IMR-90 (cell line): Measurements from ENCODE around the gene TRPM1. TPM values are rescaled to one million over a fixed set of nuclear protein-coding genes. Genes with fewer than 3 reads are reported as not detected.
A peak's percentile ranks its signal among the peaks of the same experiment; 100 is the strongest.

Experiments
- ATAC-seq: fragments of 200-7000 bp; cut with Tn5 transposase; 2 replicates; pipeline ENCODE4 v1.9.1; 2020; ENCODE audit warnings: low read depth, mild to moderate bottlenecking, moderate library complexity
- BruUV-seq: library from RNA; stranded (reverse); fragments of 400-500 nt; replicated peaks from 2 replicates; lab custom pipeline; 2021; lab: Mats Ljungman, UMichigan
- CTCF ChIA-PET: fragments of 300-600 bp; formaldehyde crosslinking; extraction: SDS; loops from one replicate; lab custom pipeline; 2021; ENCODE audit warnings: antibody characterized with exemption; lab: Yijun Ruan, JAX
- POLR2A ChIA-PET: fragments of 300-600 bp; sonication (Branson Sonifier 250); formaldehyde crosslinking; loops from one replicate; lab custom pipeline; 2022; ENCODE audit warnings: antibody characterized with exemption; ENCODE audit not compliant: unreplicated experiment; lab: Charles Lee
- DNase-seq: peaks from one replicate; pipeline ENCODE4 v3.0.0; 2013
- H2AFZ ChIP-seq: replicated peaks from 2 replicates; pipeline ENCODE3; 2013; ENCODE audit warnings: low read length, mild to moderate bottlenecking; ENCODE audit not compliant: poor library complexity
- H2AK5ac ChIP-seq: 2 replicates; pipeline ENCODE4 v1.6.1; 2013; ENCODE audit warnings: low read depth, low read length, inconsistent platforms
- H2AK9ac ChIP-seq: replicated peaks from 2 replicates; pipeline ENCODE3; 2013; ENCODE audit warnings: mild to moderate bottlenecking, low read depth, low read length, moderate library complexity; ENCODE audit not compliant: poor library complexity
- H2BK120ac ChIP-seq: 2 replicates; pipeline ENCODE4 v1.6.1; 2013; ENCODE audit warnings: low read depth, low read length, inconsistent platforms
- H2BK15ac ChIP-seq: 3 replicates; pipeline ENCODE4 v1.6.1; 2013; ENCODE audit warnings: low read depth, low read length, inconsistent platforms
- H2BK20ac ChIP-seq: 2 replicates; pipeline ENCODE4 v1.6.1; 2013; ENCODE audit warnings: low read depth, mild to moderate bottlenecking, inconsistent platforms, low read length, moderate library complexity
- H2BK5ac ChIP-seq: 2 replicates; pipeline ENCODE4 v1.6.1; 2013; ENCODE audit warnings: mild to moderate bottlenecking, low read depth, low read length, inconsistent platforms; ENCODE audit not compliant: poor library complexity, severe bottlenecking
- H3K14ac ChIP-seq: replicated peaks from 2 replicates; pipeline ENCODE4 v1.6.1; 2013; ENCODE audit warnings: low read depth, low read length, inconsistent platforms
- H3K18ac ChIP-seq: 2 replicates; pipeline ENCODE4 v1.6.1; 2013; ENCODE audit warnings: low read depth, low read length, control low read depth
- H3K23ac ChIP-seq: 2 replicates; pipeline ENCODE4 v1.6.1; 2013; ENCODE audit warnings: low read depth, low read length, inconsistent platforms
- H3K27ac ChIP-seq: 2 replicates; pipeline ENCODE4 v1.5.1; 2013; ENCODE audit warnings: mild to moderate bottlenecking, control low read depth, low read length; ENCODE audit not compliant: insufficient read depth
- H3K27me3 ChIP-seq: 2 replicates; pipeline ENCODE4 v1.6.1; 2013; ENCODE audit warnings: low read length; ENCODE audit not compliant: control insufficient read depth, insufficient read depth
- H3K36me3 ChIP-seq: 2 replicates; pipeline ENCODE4 v1.6.1; 2013; ENCODE audit warnings: low read length, mixed read lengths; ENCODE audit not compliant: control insufficient read depth, insufficient read depth
- H3K4ac ChIP-seq: 2 replicates; pipeline ENCODE4 v1.6.1; 2013; ENCODE audit warnings: low read depth, low read length, inconsistent platforms
- H3K4me1 ChIP-seq: 2 replicates; pipeline ENCODE4 v1.6.1; 2013; ENCODE audit warnings: low read length, mixed read lengths; ENCODE audit not compliant: control insufficient read depth, insufficient read depth
- H3K4me2 ChIP-seq: 2 replicates; pipeline ENCODE4 v1.6.1; 2013; ENCODE audit warnings: low read depth, mild to moderate bottlenecking, control low read depth, low read length, moderate library complexity
- H3K4me3 ChIP-seq: 2 replicates; pipeline ENCODE4 v1.5.1; 2013; ENCODE audit warnings: low read depth, mild to moderate bottlenecking, control low read depth, low read length, moderate library complexity; ENCODE audit not compliant: insufficient read depth
- H3K56ac ChIP-seq: 2 replicates; pipeline ENCODE4 v1.6.1; 2013; ENCODE audit warnings: low read length, inconsistent platforms; ENCODE audit not compliant: insufficient read depth; ENCODE audit errors: extremely low read depth
- H3K79me1 ChIP-seq, 2 experiments: 2 replicates each; pipeline ENCODE4 v1.6.1; 2013; ENCODE audit warnings: low read length in 2 of 2, inconsistent platforms in 1 of 2, low read depth in 1 of 2
- H3K9ac ChIP-seq: 2 replicates; pipeline ENCODE4 v1.6.1; 2013; ENCODE audit warnings: low read depth, low read length, control low read depth
- H3K9me1 ChIP-seq: 2 replicates; pipeline ENCODE4 v1.6.1; 2013; ENCODE audit warnings: low read length, inconsistent platforms; ENCODE audit not compliant: insufficient read depth
- H3K9me3 ChIP-seq: 2 replicates; pipeline ENCODE4 v1.6.1; 2013; ENCODE audit warnings: low read length; ENCODE audit not compliant: control insufficient read depth, insufficient read depth
- H4K20me1 ChIP-seq: 2 replicates; pipeline ENCODE4 v1.6.1; 2013; ENCODE audit warnings: low read length, inconsistent platforms; ENCODE audit not compliant: insufficient read depth
- H4K5ac ChIP-seq: 2 replicates; pipeline ENCODE4 v1.6.1; 2013; ENCODE audit warnings: mild to moderate bottlenecking, low read depth, low read length, control low read depth
- H4K8ac ChIP-seq, 2 experiments: 2 replicates each; pipeline ENCODE4 v1.6.1; 2013; ENCODE audit warnings: low read depth in 2 of 2, low read length in 2 of 2, control low read depth in 1 of 2, inconsistent platforms in 1 of 2
- H4K91ac ChIP-seq: 2 replicates; pipeline ENCODE4 v1.6.1; 2013; ENCODE audit warnings: low read depth, low read length, inconsistent platforms; ENCODE audit not compliant: insufficient read depth
- CEBPB ChIP-seq: IDR thresholded peaks from 2 replicates; pipeline ENCODE4 v1.6.1; 2012; ENCODE audit warnings: low read depth, low read length, improper control_type of control experiment
- CHD1 ChIP-seq: IDR thresholded peaks from 2 replicates; pipeline ENCODE4 v1.6.1; 2012; ENCODE audit warnings: low read depth, low read length, improper control_type of control experiment
- CTCF ChIP-seq: conservative IDR thresholded peaks from 2 replicates; pipeline ENCODE4 v1.5.1; 2012; ENCODE audit warnings: mild to moderate bottlenecking, low read depth, low read length, improper control_type of control experiment
- FOS ChIP-seq: fragments of 150-350 bp; IDR thresholded peaks from 2 replicates; pipeline ENCODE4 v1.6.1; 2016; ENCODE audit warnings: low read depth, low read length
- MAFK ChIP-seq: IDR thresholded peaks from 2 replicates; pipeline ENCODE4 v1.6.1; 2012; ENCODE audit warnings: low read depth, low read length, improper control_type of control experiment
- MAZ ChIP-seq: IDR thresholded peaks from 2 replicates; pipeline ENCODE4 v1.6.1; 2012; ENCODE audit warnings: low read depth, mild to moderate bottlenecking, low read length, improper control_type of control experiment, moderate library complexity, borderline replicate concordance
- NFE2L2 ChIP-seq: fragments of 150-350 bp; IDR thresholded peaks from 2 replicates; pipeline ENCODE4 v1.6.1; 2016; ENCODE audit warnings: low read depth, mild to moderate bottlenecking, low read length
- POLR2A ChIP-seq: IDR thresholded peaks from 2 replicates; pipeline ENCODE4 v1.6.1; 2012; ENCODE audit warnings: mild to moderate bottlenecking, low read depth, low read length
- RAD21 ChIP-seq: IDR thresholded peaks from 2 replicates; pipeline ENCODE4 v1.6.1; 2012; ENCODE audit warnings: low read length, improper control_type of control experiment
- RCOR1 ChIP-seq: IDR thresholded peaks from 2 replicates; pipeline ENCODE4 v1.6.1; 2012; ENCODE audit warnings: mild to moderate bottlenecking, low read length, improper control_type of control experiment; ENCODE audit not compliant: insufficient replicate concordance
- SMC3 ChIP-seq: fragments of 150-350 bp; IDR thresholded peaks from 2 replicates; pipeline ENCODE4 v1.6.1; 2016; ENCODE audit warnings: low read depth, mild to moderate bottlenecking, antibody characterized with exemption, low read length, moderate library complexity
- WGBS, 2 experiments: methylation state at CpG; one replicate each; pipeline versions ENCODE4 v1.1.5 to v1.1.7; 2013; ENCODE audit warnings: missing lambda C conversion rate in 2 of 2; ENCODE audit not compliant: insufficient read length in 1 of 2; ENCODE audit errors: extremely low coverage in 2 of 2; 5-methylcytosine and 5-hydroxymethylcytosine counted together
- dilution Hi-C: fragments of 300-500 bp; cut with HindIII; formaldehyde crosslinking; loops from one replicate; pipeline ENCODE4 v1.14.3; 2018; ENCODE audit warnings: low sequenced_read_pairs; ENCODE audit not compliant: unreplicated experiment
- in situ Hi-C: fragments of 300-500 bp; cut with MboI; formaldehyde crosslinking; loops from 3 replicates; pipeline ENCODE4 v1.14.3; 2019; ENCODE audit warnings: low sequenced_read_pairs, inconsistent platforms, mixed read lengths
- intact Hi-C: fragments of 100-400 bp; cut with micrococcal nuclease; formaldehyde crosslinking; loops from 2 replicates; pipeline ENCODE4 v1.10.0; 2022
- polyA plus RNA-seq, 3 experiments: library from polyadenylated mRNA; depleted of rRNA; stranded (reverse); fragments of >200 nt; gene quantifications; 2 replicates each; pipeline ENCODE4 v1.2.3, GENCODE V29; 2012; ENCODE audit warnings: low replicate concordance in 1 of 3
- total RNA-seq: library from RNA; depleted of rRNA; stranded (reverse); fragments of >200 nt; gene quantifications from 2 replicates; pipeline ENCODE4 v1.2.3, GENCODE V29; 2012
- TF ChIP-seq, protein P1 (sequence below): fragments of 150-350 bp; IDR thresholded peaks from 2 replicates; pipeline ENCODE4 v1.6.1; 2016; ENCODE audit warnings: low read depth, mild to moderate bottlenecking, low read length, moderate library complexity, borderline replicate concordance
- TF ChIP-seq, protein P2 (sequence below): fragments of 150-350 bp; IDR thresholded peaks from 2 replicates; pipeline ENCODE4 v1.6.1; 2017; ENCODE audit warnings: mild to moderate bottlenecking, antibody characterized with exemption, low read length, low read depth

Gene TRPM1
- total and polyA plus RNA-seq, 2 of the 4 experiments (the other 2 are of a cell fraction), result not detected

DNA sequence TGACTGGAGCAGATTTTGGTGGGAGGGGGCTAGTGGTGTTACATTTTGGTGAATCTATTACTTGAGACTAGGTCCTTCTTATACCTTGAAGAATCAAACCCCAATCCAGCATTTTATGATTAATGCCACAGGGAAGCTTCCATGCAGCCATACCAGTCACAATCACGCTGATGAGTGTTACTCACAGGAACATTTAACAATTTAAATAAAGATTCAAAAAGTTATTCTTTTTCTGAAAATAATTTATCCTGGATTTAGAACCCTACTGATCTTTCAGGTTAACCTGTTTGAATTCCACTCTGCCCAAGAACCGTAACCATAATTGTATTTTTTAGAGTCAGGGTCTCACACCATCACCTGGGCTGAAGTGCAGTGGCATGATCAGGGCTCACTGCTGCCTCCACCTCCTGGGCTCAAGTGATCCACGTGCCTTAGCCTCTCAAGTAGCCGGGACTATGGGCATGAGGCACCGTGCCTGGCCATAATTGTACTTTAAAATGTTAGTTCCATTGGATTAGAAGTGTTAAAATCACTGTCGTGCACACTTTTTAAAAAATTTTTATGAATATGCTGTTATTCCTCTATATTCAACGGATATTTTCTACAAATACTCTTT lies 109.2 kb downstream of the TRPM1 start:
- Histone ChIP-seq H2AFZ (peak overlapping the region; percentile 95), H3K14ac (peak overlapping the region; percentile 80), H3K9me1 (peaks cover 3% of the 10 kb centered on the region; the same call in 1 of the 2 replicates), H3K23ac (0 out of 2 replicates have a peak overlapping the region, but pooled peaks have one; percentile 28), H3K4me2 (peak overlapping the region; percentile 97), H4K5ac (peak overlapping the region; percentile 98), H2BK20ac (no peak overlapping the region), H2BK15ac (no peak overlapping the region; the same call in 2 of the 3 replicates), H2AK5ac (peak overlapping the region; percentile 41; the same call in 1 of the 2 replicates), H4K91ac (peak overlapping the region; percentile 69), H3K36me3 (no peaks in the 10 kb centered on the region), H3K79me1 (peaks cover 21 to 25% of the 10 kb centered on the region in 2 experiments), H3K27me3 (no peaks in the 10 kb centered on the region), H3K4me1 (peaks cover 2% of the 10 kb centered on the region; the same call in 1 of the 2 replicates), H3K18ac (peak overlapping the region; percentile 88), H3K9me3 (no peaks in the 10 kb centered on the region), H2BK120ac (0 out of 2 replicates have a peak overlapping the region, but pooled peaks have one; percentile 84), H2BK5ac (peak overlapping the region; percentile 72), H3K9ac (peak overlapping the region; percentile 94), H4K20me1 (peaks cover 4% of the 10 kb centered on the region; the same call in 1 of the 2 replicates), H2AK9ac (peak overlapping the region; percentile 91), H3K27ac (peak overlapping the region; percentile 79), H4K8ac (peak overlapping the region; percentile 92 to 100), H3K4me3 (peak overlapping the region; percentile 92), H3K4ac (peak overlapping the region; percentile 75), H3K56ac (peak overlapping the region; percentile 57; the same call in 1 of the 2 replicates)
- DNase-seq (no peak), ATAC-seq (no peak)
- dilution Hi-C loops, result no loop called here
- WGBS, 2 experiments, result no CpG with 5 or more reads among the region's 7 CpGs
- TF ChIP-seq MAFK, result no peak
- no peak for TF ChIP-seq RCOR1
- no peak for TF ChIP-seq MAZ
- TF ChIP-seq CTCF, result no peak
- TF ChIP-seq POLR2A, result no peak
- TF ChIP-seq, protein P1, sequence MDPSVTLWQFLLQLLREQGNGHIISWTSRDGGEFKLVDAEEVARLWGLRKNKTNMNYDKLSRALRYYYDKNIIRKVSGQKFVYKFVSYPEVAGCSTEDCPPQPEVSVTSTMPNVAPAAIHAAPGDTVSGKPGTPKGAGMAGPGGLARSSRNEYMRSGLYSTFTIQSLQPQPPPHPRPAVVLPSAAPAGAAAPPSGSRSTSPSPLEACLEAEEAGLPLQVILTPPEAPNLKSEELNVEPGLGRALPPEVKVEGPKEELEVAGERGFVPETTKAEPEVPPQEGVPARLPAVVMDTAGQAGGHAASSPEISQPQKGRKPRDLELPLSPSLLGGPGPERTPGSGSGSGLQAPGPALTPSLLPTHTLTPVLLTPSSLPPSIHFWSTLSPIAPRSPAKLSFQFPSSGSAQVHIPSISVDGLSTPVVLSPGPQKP, result no peak
- no peak for TF ChIP-seq CHD1
- TF ChIP-seq, protein P2, sequence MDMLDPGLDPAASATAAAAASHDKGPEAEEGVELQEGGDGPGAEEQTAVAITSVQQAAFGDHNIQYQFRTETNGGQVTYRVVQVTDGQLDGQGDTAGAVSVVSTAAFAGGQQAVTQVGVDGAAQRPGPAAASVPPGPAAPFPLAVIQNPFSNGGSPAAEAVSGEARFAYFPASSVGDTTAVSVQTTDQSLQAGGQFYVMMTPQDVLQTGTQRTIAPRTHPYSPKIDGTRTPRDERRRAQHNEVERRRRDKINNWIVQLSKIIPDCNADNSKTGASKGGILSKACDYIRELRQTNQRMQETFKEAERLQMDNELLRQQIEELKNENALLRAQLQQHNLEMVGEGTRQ, result no peak
- no peak for TF ChIP-seq SMC3
- no peak for TF ChIP-seq NFE2L2
- TF ChIP-seq RAD21, result no peak
- no peak for TF ChIP-seq FOS
- TF ChIP-seq CEBPB, result no peak
- in situ Hi-C loops, result no loop called here
- ChIA-PET CTCF (interaction anchor here (0.9 kb wide), 1 partner anchor 137 kb away, joined by 3 read pairs; no protein-coding TSS in a partner anchor), POLR2A (interaction anchor here (0.6 to 1.2 kb wide), 2 partner anchors 32 to 42 kb away, joined by 3 to 4 read pairs; no protein-coding TSS in a partner anchor)
- no TSS peak for BruUV-seq
- intact Hi-C loops, result loop anchor here (5.0 to 10.0 kb wide), 3 partner anchors 45 to 332 kb away; partner anchors contain the start of gene KLF13
